GM21723 (cell line): ENCODE results near the gene RAB37.
A peak's percentile ranks its signal among the peaks of the same experiment; 100 is the strongest.

Source experiments
- ATAC-seq: cut with Tn5 transposase; IDR thresholded peaks from one replicate; pipeline ENCODE4 v1.9.1; 2021; ENCODE audit warnings: mild to moderate bottlenecking, moderate library complexity; ENCODE audit not compliant: unreplicated experiment

The RAB37 gene

GRCh38 chr17:74760404-74761105 is 23.5 kb downstream of the RAB37 start:
- no peak for ATAC-seq

GRCh38 chr17:74761419-74761818 is 24.4 kb downstream of the RAB37 start:
- no peak for ATAC-seq

- no peak for ATAC-seq
Observed at GRCh38 chr17:74761931-74762330, 24.9 kb downstream of the RAB37 start.

GRCh38 chr17:74763565-74764387 is 26.7 kb downstream of the RAB37 start:
- no peak for ATAC-seq

- no peak for ATAC-seq
Observed at GRCh38 chr17:74764751-74765286, 27.8 kb downstream of the RAB37 start.

- no peak for ATAC-seq
Observed at GRCh38 chr17:74766413-74766812, 29.4 kb downstream of the RAB37 start.

GRCh38 chr17:74767111-74767516 is 30.1 kb downstream of the RAB37 start:
- ATAC-seq = no peak

- ATAC-seq = no peak
Observed at GRCh38 chr17:74768069-74768762, 31.2 kb downstream of the RAB37 start.

- no peak for ATAC-seq
Observed at GRCh38 chr17:74768763-74769114, 31.7 kb downstream of the RAB37 start.

GRCh38 chr17:74769266-74769855 is 32.3 kb downstream of the RAB37 start:
- ATAC-seq = no peak

- ATAC-seq = no peak
Observed at GRCh38 chr17:74769856-74770497, 32.9 kb downstream of the RAB37 start.

GRCh38 chr17:74770498-74771318 is 33.7 kb downstream of the RAB37 start:
- ATAC-seq = no peak

- no peak for ATAC-seq
Observed at GRCh38 chr17:74771319-74771914, 34.4 kb downstream of the RAB37 start.

GRCh38 chr17:74772053-74772452 is 35.0 kb downstream of the RAB37 start:
- no peak for ATAC-seq

GRCh38 chr17:74773414-74773813 is 36.4 kb downstream of the RAB37 start:
- ATAC-seq = no peak

GRCh38 chr17:74773871-74774286 is 36.8 kb downstream of the RAB37 start:
- ATAC-seq = no peak

- no peak for ATAC-seq
Observed at GRCh38 chr17:74775409-74776043, 38.5 kb downstream of the RAB37 start.

- peak; percentile 58 for ATAC-seq
Observed at GRCh38 chr17:74776044-74776962, 39.2 kb downstream of the RAB37 start, which contains the start of gene NAT9. TSS of gene NAT9 (minus strand) at chr17:74776345. CDS start at chr17:74775698, 647 bp downstream.
